Ishikawa (cell line): ENCODE measurements around the gene EREG.

Source experiments
- CEBPB ChIP-seq: IDR thresholded peaks from 2 replicates; pipeline ENCODE4 v1.6.1; 2012
- CREB1 ChIP-seq: IDR thresholded peaks from 2 replicates; pipeline ENCODE4 v1.6.1; 2012; ENCODE audit warnings: low read depth
- FOXM1 ChIP-seq: IDR thresholded peaks from 2 replicates; pipeline ENCODE4 v1.6.1; 2012; ENCODE audit warnings: low read depth, borderline replicate concordance
- MAX ChIP-seq: IDR thresholded peaks from 2 replicates; pipeline ENCODE4 v1.6.1; 2012
- REST ChIP-seq: IDR thresholded peaks from 2 replicates; pipeline ENCODE4 v1.6.1; 2012; ENCODE audit warnings: low read depth, mild to moderate bottlenecking
- TCF12 ChIP-seq: IDR thresholded peaks from 2 replicates; pipeline ENCODE4 v1.6.1; 2012; ENCODE audit warnings: low read depth
- USF1 ChIP-seq: IDR thresholded peaks from 2 replicates; pipeline ENCODE4 v1.6.1; 2012

GRCh38 chr4:74437866-74438265 lies 72.9 kb downstream of the EREG start:
- no peak for TF ChIP-seq MAX
- no peak for TF ChIP-seq REST
- TF ChIP-seq FOXM1: no peak
- no peak for TF ChIP-seq USF1
- TF ChIP-seq TCF12: no peak
- no peak for TF ChIP-seq CEBPB
- no peak for TF ChIP-seq CREB1
